A673 (cell line): ENCODE data around the gene FBXL7. TPM values are rescaled to one million over a fixed set of nuclear protein-coding genes. Genes with fewer than 3 reads are reported as not detected.

Source experiments
- BruUV-seq: library from RNA; stranded (reverse); fragments of 400-500 nt; replicated peaks from 2 replicates; lab custom pipeline; 2021; lab: Mats Ljungman, UMichigan
- CTCF ChIA-PET: fragments of 300-600 bp; sonication (Branson Sonifier 250); formaldehyde crosslinking; loops from one replicate; lab custom pipeline; 2022; ENCODE audit warnings: antibody characterized with exemption; lab: Charles Lee
- POLR2A ChIA-PET: fragments of 300-600 bp; sonication (Branson Sonifier 250); formaldehyde crosslinking; loops from one replicate; lab custom pipeline; 2022; ENCODE audit warnings: antibody characterized with exemption; ENCODE audit not compliant: low non-redundant PET; lab: Charles Lee
- DNase-seq: peaks from one replicate; pipeline ENCODE4 v3.0.0-alpha.2; 2015; ENCODE audit warnings: low spot score
- H3K27ac ChIP-seq: fragments of 200-600 bp; sonication (generic); 2 replicates; pipeline ENCODE4 v1.5.1; 2016; ENCODE audit warnings: mixed run types, low read depth, mild to moderate bottlenecking, mixed read lengths, antibody characterized with exemption, low read length; ENCODE audit not compliant: poor library complexity, severe bottlenecking
- H3K27me3 ChIP-seq: fragments of 200-600 bp; sonication (generic); replicated peaks from 2 replicates; pipeline ENCODE4 v1.6.1; 2017; ENCODE audit warnings: mixed run types, low read depth, mild to moderate bottlenecking, mixed read lengths, antibody characterized with exemption, low read length; ENCODE audit not compliant: insufficient read depth, poor library complexity
- H3K36me3 ChIP-seq: fragments of 200-600 bp; sonication (generic); 2 replicates; pipeline ENCODE4 v1.6.1; 2016; ENCODE audit warnings: mixed run types, mild to moderate bottlenecking, mixed read lengths, antibody characterized with exemption, low read length; ENCODE audit not compliant: insufficient read depth, poor library complexity, severe bottlenecking
- H3K4me1 ChIP-seq: fragments of 200-600 bp; sonication (generic); 2 replicates; pipeline ENCODE4 v1.6.1; 2017; ENCODE audit warnings: mixed run types, mild to moderate bottlenecking, mixed read lengths, antibody characterized with exemption, low read length; ENCODE audit not compliant: insufficient read depth, poor library complexity, severe bottlenecking
- H3K4me3 ChIP-seq: fragments of 200-600 bp; sonication (generic); 2 replicates; pipeline ENCODE4 v1.5.1; 2016; ENCODE audit warnings: low read depth, mixed run types, mild to moderate bottlenecking, mixed read lengths, low read length; ENCODE audit not compliant: poor library complexity, severe bottlenecking
- H3K9me3 ChIP-seq: fragments of 200-600 bp; sonication (generic); 2 replicates; pipeline ENCODE4 v1.6.1; 2016; ENCODE audit warnings: mixed run types, low read depth, mild to moderate bottlenecking, mixed read lengths, antibody characterized with exemption, low read length; ENCODE audit not compliant: poor library complexity, severe bottlenecking
- CTCF ChIP-seq: fragments of 300-800, 200-600 bp; sonication (generic); conservative IDR thresholded peaks from 2 replicates; pipeline ENCODE4 v1.5.1; 2017; ENCODE audit warnings: low read depth, mild to moderate bottlenecking, antibody characterized with exemption, low read length, moderate library complexity, mixed read lengths
- EZH2 ChIP-seq: fragments of 200-600 bp; sonication (generic); IDR thresholded peaks from 2 replicates; pipeline ENCODE4 v1.6.1; 2017; ENCODE audit warnings: borderline replicate concordance, low read depth, mild to moderate bottlenecking, mixed read lengths, antibody characterized with exemption, low read length; ENCODE audit not compliant: poor library complexity, severe bottlenecking
- intact Hi-C: fragments of 100-400 bp; cut with micrococcal nuclease; formaldehyde crosslinking; loops from one replicate; pipeline ENCODE4 v1.10.0; 2022; ENCODE audit not compliant: unreplicated experiment
- total RNA-seq: library from RNA; stranded (reverse); gene quantifications from 2 replicates; pipeline ENCODE4 v1.2.3, GENCODE V29; 2021

The FBXL7 gene
- total RNA-seq, 1 experiment from 2014 or later: 5.9 TPM

DNA sequence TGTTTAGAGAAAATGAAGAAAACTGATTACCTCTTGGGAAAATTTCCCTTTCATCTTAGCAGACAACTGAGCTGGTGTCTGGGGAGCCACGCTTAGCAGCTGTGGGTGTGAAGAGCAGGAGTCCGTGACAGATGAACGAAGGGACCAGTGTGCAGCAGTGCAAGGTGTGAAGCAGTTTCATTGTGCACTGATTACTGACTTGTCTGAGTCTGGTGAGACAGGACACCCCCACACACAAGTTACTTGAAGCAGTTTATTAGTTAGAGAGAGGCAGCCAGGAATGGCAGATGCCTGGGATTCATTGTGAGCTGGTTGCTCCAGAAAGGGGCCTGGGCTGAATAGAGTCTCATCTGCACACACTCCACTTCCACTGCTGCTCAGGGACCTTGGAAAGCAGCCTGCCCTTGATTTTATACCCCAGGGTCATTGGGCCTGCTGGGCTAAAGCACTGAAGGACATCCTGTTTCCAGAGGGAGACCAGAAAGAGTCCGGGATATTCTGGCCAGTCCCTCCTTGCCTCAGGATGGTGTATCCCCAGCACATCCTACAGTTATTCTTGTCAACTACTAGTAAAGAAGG is 47.4 kb downstream of the FBXL7 start:
- DNase-seq: no peak
- ChIA-PET CTCF (no interaction called here), POLR2A (no interaction called here)
- peaks cover 3% of the 10 kb centered on the region for H3K9me3 ChIP-seq
- intact Hi-C loops: no loop called here
- no peak overlapping the region for H3K4me3 ChIP-seq
- TF ChIP-seq CTCF: no peak
- TF ChIP-seq EZH2: no peak
- no peaks in the 10 kb centered on the region for H3K27me3 ChIP-seq
- no TSS peak for BruUV-seq
- no peaks in the 10 kb centered on the region for H3K36me3 ChIP-seq
- H3K4me1 ChIP-seq: no peaks in the 10 kb centered on the region
- H3K27ac ChIP-seq: no peak overlapping the region

DNA sequence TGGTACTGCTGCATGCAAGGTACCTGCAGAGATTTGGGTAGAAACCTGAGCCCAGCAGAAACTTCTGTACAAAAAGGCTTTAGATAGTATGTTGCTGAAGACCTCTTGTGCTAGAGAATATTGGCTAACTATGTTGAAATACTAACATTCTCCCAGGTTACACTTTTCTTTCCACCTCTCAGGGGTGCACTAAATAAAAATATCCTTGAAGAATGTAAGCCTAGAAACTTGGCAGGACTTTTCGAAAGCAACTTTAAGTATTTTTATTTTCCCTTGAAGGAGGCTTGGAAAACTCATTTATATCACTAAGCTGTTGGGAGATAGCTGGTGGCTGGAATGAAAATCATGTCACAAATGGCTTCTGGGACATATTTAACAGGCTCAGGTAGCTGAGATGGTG is 50.0 kb downstream of the FBXL7 start:
- no peak for DNase-seq
- H3K9me3 ChIP-seq: no peaks in the 10 kb centered on the region
- no peak for TF ChIP-seq CTCF
- TF ChIP-seq EZH2: no peak
- no peak overlapping the region for H3K27ac ChIP-seq
- H3K4me3 ChIP-seq: no peak overlapping the region
- H3K36me3 ChIP-seq: no peaks in the 10 kb centered on the region
- intact Hi-C loops: no loop called here
- H3K27me3 ChIP-seq: no peaks in the 10 kb centered on the region
- BruUV-seq: no TSS peak
- ChIA-PET POLR2A (no interaction called here), CTCF (no interaction called here)
- H3K4me1 ChIP-seq: no peaks in the 10 kb centered on the region

GRCh38 chr5:15550502-15551112 is 50.6 kb downstream of the FBXL7 start:
- H3K4me1 ChIP-seq: no peaks in the 10 kb centered on the region
- H3K4me3 ChIP-seq: no peak overlapping the region
- intact Hi-C loops: no loop called here
- DNase-seq: no peak
- ChIA-PET CTCF (no interaction called here), POLR2A (no interaction called here)
- no peak for TF ChIP-seq CTCF
- TF ChIP-seq EZH2: no peak
- BruUV-seq: no TSS peak
- H3K27ac ChIP-seq: no peak overlapping the region
- no peaks in the 10 kb centered on the region for H3K27me3 ChIP-seq
- H3K9me3 ChIP-seq: no peaks in the 10 kb centered on the region
- H3K36me3 ChIP-seq: no peaks in the 10 kb centered on the region
